Natural killer cell (primary cell): Measurements from ENCODE around the gene YAE1. TPM values are rescaled to one million over a fixed set of nuclear protein-coding genes. Genes with fewer than 3 reads are reported as not detected.

ENCODE experiments used
- ATAC-seq, 3 donors: fragments of 150-1000 bp in 2 of 3; fragments of 200-7000 bp in 1 of 3; cut with Tn5 transposase; 1 replicate in 1 of 3; 2 replicates in 2 of 3; pipeline ENCODE4 v1.10.0; 2021; ENCODE audit warnings: mild to moderate bottlenecking in 2 of 3, moderate library complexity in 2 of 3
- DNase-seq, 2 donors: peaks; one replicate each; pipeline versions ENCODE4 v3.0.0 to v3.0.0-alpha.2; 2013 to 2021; ENCODE audit warnings: mixed read lengths in 1 of 2
- H3K27ac ChIP-seq: one replicate; pipeline ENCODE4 v1.5.1; 2013; ENCODE audit warnings: mild to moderate bottlenecking, low read length
- H3K27me3 ChIP-seq: one replicate; pipeline ENCODE4 v1.6.1; 2013; ENCODE audit warnings: low read length; ENCODE audit not compliant: control insufficient read depth, insufficient read depth
- H3K36me3 ChIP-seq: one replicate; pipeline ENCODE4 v1.6.1; 2013; ENCODE audit warnings: low read length; ENCODE audit not compliant: control insufficient read depth, insufficient read depth
- H3K4me1 ChIP-seq: one replicate; pipeline ENCODE4 v1.6.1; 2013; ENCODE audit warnings: low read length; ENCODE audit not compliant: control insufficient read depth, insufficient read depth
- H3K4me3 ChIP-seq: one replicate; pipeline ENCODE4 v1.5.1; 2013; ENCODE audit warnings: low read length
- H3K9me3 ChIP-seq: one replicate; pipeline ENCODE4 v1.6.1; 2013; ENCODE audit warnings: low read length; ENCODE audit not compliant: control insufficient read depth, insufficient read depth
- H3K27ac Mint-ChIP-seq, 2 donors: one replicate each; pipeline ENCODE4 v1.8.0; 2022; ENCODE audit warnings: mild to moderate bottlenecking in 2 of 2, mixed read lengths in 2 of 2, moderate library complexity in 1 of 2
- H3K27me3 Mint-ChIP-seq, 2 donors: one replicate each; pipeline ENCODE4 v1.8.0; 2022; ENCODE audit warnings: low read depth in 2 of 2, mixed read lengths in 2 of 2
- H3K36me3 Mint-ChIP-seq: one replicate; pipeline ENCODE4 v1.8.0; 2022; ENCODE audit warnings: mixed read lengths
- H3K4me1 Mint-ChIP-seq, 2 donors: one replicate each; pipeline ENCODE4 v1.8.0; 2022; ENCODE audit warnings: mixed read lengths in 2 of 2
- H3K4me3 Mint-ChIP-seq: one replicate; pipeline ENCODE4 v1.8.0; 2022; ENCODE audit warnings: mild to moderate bottlenecking, moderate library complexity, mixed read lengths
- H3K9me3 Mint-ChIP-seq, 2 donors: one replicate each; pipeline ENCODE4 v1.8.0; 2022; ENCODE audit warnings: mixed read lengths in 2 of 2
- CTCF ChIP-seq: fragments of 200-600 bp; IDR thresholded peaks from one replicate; pipeline ENCODE4 v1.8.0; 2022; ENCODE audit warnings: antibody characterized with exemption
- WGBS: methylation state at CpG from one replicate; pipeline ENCODE4 v1.1.7; 2013; ENCODE audit warnings: missing lambda C conversion rate; ENCODE audit not compliant: insufficient coverage; 5-methylcytosine and 5-hydroxymethylcytosine counted together
- intact Hi-C: fragments of 100-400 bp; cut with micrococcal nuclease; formaldehyde crosslinking; loops from one replicate; pipeline ENCODE4 v1.14.2; 2022
- total RNA-seq, 4 donors: library from RNA; stranded (reverse); fragments of 120-200 nt in 1 of 4; gene quantifications; one replicate each; pipeline versions ENCODE4 v1.2.3 to v1.2.4, GENCODE V29; 2013 to 2022

Gene YAE1
- total RNA-seq, 3 donors from 2014 or later (not counting 1 experiment from before 2014, with no cell fraction given), result 3.1 to 5.1 (median 3.4) TPM

- peak overlapping the region; percentile 73 for H3K4me3 ChIP-seq
- H3K27me3 ChIP-seq, result no peaks in the 10 kb centered on the region
- 30% methylated on average over 1 of the region's 4 CpGs for WGBS
- H3K4me1 ChIP-seq, result peaks cover 5% of the 10 kb centered on the region
- ATAC-seq (no peak), DNase-seq (no peak)
- TF ChIP-seq CTCF, result no peak
- no peaks in the 10 kb centered on the region for H3K9me3 ChIP-seq
- H3K4me1 Mint-ChIP-seq, result peaks cover 21% of the 10 kb centered on the region in 2 donors
- intact Hi-C loops, result no loop called here
- no peaks in the 10 kb centered on the region for H3K36me3 Mint-ChIP-seq
- H3K27me3 Mint-ChIP-seq, result peaks cover 7 to 11% of the 10 kb centered on the region in 2 donors
- H3K36me3 ChIP-seq, result peaks cover 5% of the 10 kb centered on the region
- H3K27ac Mint-ChIP-seq, result peak overlapping the region; percentile 88 to 94
- H3K9me3 Mint-ChIP-seq, result no peaks in the 10 kb centered on the region
- H3K27ac ChIP-seq, result peak overlapping the region; percentile 67
- H3K4me3 Mint-ChIP-seq, result peak overlapping the region; percentile 100
Measured at GRCh38 chr7:39565538-39565937, 666 bp upstream of the YAE1 start.

- H3K4me1 ChIP-seq, result peaks cover 5% of the 10 kb centered on the region
- Mint-ChIP-seq H3K27me3 (no peaks in the 10 kb centered on the region), H3K4me3 (peak overlapping the region; percentile 100), H3K9me3 (no peaks in the 10 kb centered on the region), H3K36me3 (no peaks in the 10 kb centered on the region), H3K4me1 (peaks cover 21% of the 10 kb centered on the region in 2 donors), H3K27ac (no peak overlapping the region)
- H3K27ac ChIP-seq, result no peak overlapping the region
- WGBS, result no CpG with 5 or more reads among the region's 2 CpGs
- ATAC-seq, result no peak
- intact Hi-C loops, result no loop called here
- H3K36me3 ChIP-seq, result peaks cover 8% of the 10 kb centered on the region
- no peaks in the 10 kb centered on the region for H3K9me3 ChIP-seq
- no peak for TF ChIP-seq CTCF
- no peaks in the 10 kb centered on the region for H3K27me3 ChIP-seq
- no peak overlapping the region for H3K4me3 ChIP-seq
- DNase-seq, result no peak
Measured at GRCh38 chr7:39567294-39567693, 1.1 kb downstream of the YAE1 start.

- Mint-ChIP-seq H3K9me3 (no peaks in the 10 kb centered on the region), H3K4me1 (no peaks in the 10 kb centered on the region), H3K4me3 (no peak overlapping the region), H3K36me3 (no peaks in the 10 kb centered on the region), H3K27ac (no peak overlapping the region), H3K27me3 (no peaks in the 10 kb centered on the region)
- DNase-seq, result no peak
- Histone ChIP-seq H3K9me3 (no peaks in the 10 kb centered on the region), H3K27ac (no peak overlapping the region), H3K27me3 (no peaks in the 10 kb centered on the region), H3K4me3 (no peak overlapping the region), H3K36me3 (peaks cover 10% of the 10 kb centered on the region), H3K4me1 (no peaks in the 10 kb centered on the region)
- TF ChIP-seq CTCF, result no peak
- intact Hi-C loops, result no loop called here
- WGBS, result no CpG with 5 or more reads among the region's 2 CpGs
- ATAC-seq, result no peak
Measured at GRCh38 chr7:39574673-39575349, 8.6 kb downstream of the YAE1 start.
